ENCODE measurements around the gene MORN5.

GRCh38 chr9:122143876-122144405 lies 15.8 kb upstream of the MORN5 start:
- TF ChIP-seq MYB (IDR thresholded peaks at IDR 0.05; ENCODE audit: borderline replicate concordance, low read depth, low read length) (no peak), MXI1 (IDR thresholded peaks at IDR 0.05; ENCODE audit: low read depth, low read length) (no peak)

Measured in GM12878 (cell line).